Middle frontal gyrus (tissue), 1 donor: Measurements from ENCODE around the gene CDH23.

Experiments
- DNase-seq: peaks from one replicate; pipeline ENCODE4 v3.0.0-alpha.2; 2015; ENCODE audit warnings: low spot score; ENCODE audit errors: extremely low spot score

The CDH23 gene

DNA sequence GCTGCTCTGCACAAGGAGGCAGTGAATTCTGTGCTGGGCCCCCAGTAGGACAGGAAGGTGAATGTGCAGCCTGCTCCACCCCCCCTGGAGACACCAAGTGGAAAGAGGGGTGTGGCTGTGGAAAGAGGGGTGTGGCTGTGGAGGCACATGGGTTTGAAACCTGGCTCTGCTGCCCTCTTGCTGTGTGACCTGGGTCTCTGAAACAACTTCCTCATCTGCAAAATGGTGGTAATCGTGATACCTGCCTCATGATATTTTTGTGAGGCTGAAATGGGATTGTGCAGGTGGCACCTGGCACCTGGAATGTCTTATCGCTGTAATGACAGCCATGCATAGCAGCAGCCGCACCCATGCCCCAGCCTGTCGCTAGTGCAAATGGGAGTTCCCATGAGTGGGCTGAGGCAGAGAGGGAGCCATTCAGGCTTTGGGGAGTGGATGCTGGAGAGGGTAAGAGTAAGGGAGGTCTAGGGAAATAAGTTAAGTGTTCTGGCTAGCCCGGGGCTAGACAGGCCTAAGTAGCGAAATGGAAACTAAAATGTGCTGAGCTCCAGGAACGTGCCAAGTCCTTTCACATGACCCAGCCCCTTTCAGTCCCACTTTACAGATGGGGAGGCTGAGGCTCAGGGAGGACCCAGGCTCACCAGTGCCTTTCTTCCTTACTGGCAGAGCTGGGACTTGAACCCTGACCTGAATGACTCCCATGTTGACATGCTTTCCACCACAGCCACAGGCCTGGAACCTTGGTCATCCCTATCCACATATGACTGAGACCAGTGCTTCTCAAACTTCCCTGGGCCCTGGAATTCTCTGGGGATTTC, 287.8 kb downstream of the CDH23 start:
- DNase-seq, result no peak

DNA sequence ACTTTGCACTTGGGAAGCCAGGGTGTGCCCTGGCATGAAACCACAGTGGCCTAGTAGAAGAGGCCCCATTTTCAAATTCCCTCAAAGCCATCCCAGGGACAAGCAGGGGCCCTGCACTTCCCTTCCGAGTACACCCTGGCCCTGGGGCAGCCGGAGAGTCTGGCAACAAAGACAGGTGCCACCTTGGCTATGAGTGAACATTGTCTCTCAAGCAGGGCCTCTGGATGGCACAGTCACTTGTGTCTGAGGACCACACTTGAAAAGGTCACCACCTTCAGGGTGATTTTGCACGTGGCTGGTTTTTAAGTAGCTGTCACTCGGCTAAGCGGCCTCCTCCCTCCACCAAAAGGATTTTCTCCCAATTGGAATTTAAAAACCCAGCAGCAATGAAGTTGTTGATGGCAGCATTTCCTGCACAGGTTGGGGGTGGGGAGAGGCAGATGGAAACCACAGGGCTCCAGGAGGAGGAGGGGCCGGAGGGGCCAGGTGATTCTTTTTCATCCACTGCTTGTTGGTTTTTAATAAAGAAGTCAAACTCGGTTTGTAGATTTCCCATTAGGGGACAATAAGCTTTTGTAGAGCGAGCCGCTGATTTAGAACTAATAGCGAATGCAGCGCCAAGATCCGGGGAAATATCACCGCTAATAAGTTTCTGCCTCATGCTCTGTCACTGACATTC, 289.0 kb downstream of the CDH23 start:
- no peak for DNase-seq

DNA sequence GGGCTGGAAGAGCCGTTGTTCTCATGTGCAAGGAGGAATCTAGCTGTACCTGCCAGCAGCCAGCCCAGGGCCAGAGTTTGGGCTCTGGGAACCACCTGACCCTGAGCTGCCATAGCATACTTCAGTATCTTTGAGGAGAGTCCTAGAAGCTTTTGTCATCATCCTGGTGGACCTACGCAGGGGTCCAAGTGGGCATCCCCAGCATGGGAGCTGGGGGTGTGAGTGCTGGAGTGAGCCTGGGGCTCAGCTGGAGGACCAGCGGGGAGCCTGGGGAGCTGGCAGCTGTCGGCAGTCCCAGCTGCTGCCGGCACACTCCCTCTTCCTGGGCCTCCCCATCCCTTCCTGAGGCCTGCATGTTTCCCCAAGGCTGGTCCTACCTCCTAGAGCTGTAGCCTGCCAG, 290.4 kb downstream of the CDH23 start:
- DNase-seq, result no peak

DNA sequence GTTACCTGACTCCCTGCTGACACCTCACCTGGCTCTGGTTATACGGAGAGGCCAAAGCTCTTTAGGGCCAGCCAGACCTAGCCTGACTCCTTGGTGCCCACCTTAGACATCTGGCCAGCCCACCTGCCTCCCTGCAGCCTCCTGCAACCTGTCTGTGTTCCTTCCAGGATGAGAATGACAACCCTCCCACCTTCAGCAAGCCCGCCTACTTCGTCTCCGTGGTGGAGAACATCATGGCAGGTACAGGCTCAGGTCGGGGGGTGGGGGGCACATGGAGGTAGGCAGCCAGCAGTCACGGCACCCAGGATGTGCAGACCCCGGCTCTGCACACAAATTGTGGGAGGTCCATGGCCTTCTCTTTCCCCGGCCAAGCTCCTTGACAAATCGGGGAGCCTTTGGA, 290.8 kb downstream of the CDH23 start:
- DNase-seq, result no peak

DNA sequence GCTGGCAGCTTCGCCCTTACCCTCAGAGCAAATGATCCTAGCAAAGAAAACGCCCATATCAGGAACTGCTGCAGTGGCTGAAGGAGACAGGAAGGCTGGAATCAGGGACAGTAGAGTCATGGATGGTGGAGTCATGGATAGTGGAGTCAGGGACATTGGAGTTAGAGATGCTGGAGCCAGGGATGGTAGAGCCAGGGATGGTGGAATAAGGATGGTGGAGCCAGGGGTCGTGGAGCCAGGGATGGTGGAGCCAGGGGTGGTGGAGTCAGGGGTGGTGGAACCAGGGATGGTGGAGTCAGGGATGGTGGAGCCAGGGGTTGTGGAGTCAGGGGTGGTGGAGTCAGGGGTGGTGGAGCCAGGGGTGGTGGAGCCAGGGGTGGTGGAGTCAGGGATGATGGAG, 291.5 kb downstream of the CDH23 start:
- no peak for DNase-seq

DNA sequence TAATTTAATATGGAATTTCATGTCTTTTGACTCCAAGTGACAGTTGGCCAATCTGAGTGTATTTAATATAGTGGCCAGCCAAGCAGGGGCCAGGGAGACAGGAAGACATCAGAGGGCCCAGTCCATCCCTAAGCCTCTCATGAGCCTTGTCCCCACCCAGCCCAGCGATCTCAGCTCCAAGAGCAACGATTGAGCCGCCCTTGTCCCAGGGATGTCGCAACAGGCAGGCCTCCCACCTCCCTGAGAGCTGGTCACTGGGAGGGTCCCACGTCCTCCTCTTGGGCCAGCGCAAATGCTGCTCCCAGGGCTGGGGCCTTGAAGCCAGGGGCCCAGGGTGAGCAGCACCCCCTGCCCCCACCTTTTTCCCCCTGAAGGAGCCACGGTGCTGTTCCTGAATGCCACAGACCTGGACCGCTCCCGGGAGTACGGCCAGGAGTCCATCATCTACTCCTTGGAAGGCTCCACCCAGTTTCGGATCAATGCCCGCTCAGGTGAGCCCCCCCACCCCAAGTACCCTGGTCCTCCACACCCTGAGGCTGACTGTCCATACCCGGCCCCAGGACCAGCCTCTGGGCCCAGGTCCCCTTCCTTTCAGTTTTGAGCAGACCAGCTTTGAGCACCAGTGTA, 293.5 kb downstream of the CDH23 start:
- no peak for DNase-seq

DNA sequence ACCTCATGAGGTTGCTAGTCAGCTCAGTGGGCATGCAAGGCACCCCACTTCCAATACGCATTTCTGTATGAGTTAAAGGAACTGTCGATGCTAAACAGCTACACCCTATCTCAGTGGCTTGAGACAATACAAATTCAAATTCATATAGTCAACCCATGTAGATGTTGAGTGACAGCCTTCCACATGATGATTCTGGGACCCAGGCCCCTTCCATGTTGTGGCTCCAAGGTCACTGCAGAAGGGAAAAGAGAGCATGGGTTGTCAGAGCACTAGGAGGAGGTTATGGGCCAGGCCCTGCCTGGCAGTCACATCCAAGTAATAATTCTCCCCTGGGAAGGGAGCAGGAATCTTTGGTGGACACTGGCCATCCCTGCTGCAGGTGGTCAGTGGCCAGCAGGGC, 294.7 kb downstream of the CDH23 start:
- no peak for DNase-seq

DNA sequence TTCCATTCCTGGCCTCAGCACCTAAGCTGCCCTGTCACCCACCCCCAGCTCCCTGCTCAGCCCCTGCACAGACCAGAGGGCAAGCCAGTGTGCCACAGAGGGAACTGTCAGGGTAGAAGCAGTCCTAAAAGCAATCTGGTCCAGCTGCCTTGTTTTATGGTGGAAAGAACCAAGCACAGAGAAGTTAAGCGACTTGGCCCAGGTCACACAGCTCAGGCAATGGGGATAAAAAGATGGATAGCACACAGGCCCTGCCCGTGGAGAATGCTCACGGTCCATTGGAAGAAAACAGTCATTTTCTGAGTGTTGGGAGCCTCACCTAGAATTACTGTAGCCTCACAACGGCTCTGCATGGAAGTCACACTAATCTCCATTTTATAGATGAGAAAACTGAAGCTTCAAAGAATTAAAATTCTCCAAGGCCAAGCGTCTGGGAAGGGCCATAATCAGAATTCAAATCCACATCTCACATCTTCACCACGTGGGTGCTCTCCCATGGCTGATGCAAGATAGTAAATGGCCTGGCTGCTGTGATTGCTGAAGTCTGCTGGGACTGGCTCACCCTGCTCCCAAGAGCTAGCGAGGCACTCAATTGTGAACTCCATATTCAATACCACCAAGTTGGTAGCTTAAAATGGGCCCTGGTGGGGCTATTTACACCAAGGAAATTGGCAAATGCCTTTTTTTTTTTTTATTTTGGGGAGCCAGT, 296.0 kb downstream of the CDH23 start:
- DNase-seq, result no peak

DNA sequence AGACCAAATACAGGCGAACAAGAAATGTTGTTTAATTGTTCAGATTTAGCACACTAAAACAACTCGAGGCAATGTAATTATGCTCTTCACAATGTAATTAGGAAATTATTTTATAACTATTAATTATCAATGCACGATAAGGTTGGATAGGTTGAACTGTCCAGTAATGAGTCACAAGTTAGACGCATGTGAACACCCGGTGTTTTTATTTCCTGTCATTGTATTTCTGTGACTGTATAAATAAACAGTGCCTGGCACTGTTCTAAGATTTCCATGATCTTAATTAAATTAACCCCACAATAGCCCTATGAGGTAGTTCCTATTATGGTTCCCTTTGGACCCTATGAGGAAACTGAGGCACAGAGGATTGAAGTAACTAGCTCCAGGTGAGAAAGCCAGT, 296.7 kb downstream of the CDH23 start:
- DNase-seq, result no peak

DNA sequence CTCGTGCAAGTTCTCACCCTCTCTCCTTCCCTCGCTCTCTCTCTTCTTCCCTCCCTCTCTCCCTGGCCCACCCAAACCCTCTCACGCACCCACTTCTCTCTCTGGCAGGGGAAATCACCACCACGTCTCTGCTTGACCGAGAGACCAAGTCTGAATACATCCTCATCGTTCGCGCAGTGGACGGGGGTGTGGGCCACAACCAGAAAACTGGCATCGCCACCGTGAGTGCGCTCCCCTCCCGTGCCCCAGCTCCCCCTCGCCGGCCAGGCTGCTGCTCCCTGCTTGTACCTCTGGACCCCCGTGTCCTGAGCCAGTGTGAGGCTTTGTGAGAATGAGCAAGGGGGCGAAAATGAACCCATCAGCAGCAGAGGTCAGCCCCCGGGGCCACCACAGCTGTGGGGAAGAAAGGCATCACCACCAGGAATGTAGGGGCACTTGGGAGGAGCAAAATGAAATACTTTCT, 297.4 kb downstream of the CDH23 start:
- no peak for DNase-seq

DNA sequence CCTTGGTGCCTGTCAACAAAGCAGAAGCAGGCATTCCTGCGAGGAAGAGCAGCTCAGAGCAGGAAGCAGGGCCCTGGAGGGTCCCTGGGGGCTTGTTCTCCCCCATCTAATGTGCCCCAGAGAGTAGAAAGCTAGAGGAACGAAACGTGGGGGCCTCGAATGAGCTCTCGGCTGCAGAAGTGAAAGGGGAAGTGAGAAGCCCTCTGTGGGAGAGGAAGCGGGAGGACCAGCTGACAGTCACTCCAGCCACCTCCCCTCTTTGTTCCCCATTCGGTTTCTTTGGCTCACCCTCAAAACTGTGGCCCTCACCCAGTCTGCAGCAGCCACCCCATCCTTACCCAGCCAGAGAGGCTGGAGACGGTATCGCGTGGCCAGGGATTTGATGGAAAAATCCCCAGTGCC, 297.8 kb downstream of the CDH23 start:
- DNase-seq, result no peak

DNA sequence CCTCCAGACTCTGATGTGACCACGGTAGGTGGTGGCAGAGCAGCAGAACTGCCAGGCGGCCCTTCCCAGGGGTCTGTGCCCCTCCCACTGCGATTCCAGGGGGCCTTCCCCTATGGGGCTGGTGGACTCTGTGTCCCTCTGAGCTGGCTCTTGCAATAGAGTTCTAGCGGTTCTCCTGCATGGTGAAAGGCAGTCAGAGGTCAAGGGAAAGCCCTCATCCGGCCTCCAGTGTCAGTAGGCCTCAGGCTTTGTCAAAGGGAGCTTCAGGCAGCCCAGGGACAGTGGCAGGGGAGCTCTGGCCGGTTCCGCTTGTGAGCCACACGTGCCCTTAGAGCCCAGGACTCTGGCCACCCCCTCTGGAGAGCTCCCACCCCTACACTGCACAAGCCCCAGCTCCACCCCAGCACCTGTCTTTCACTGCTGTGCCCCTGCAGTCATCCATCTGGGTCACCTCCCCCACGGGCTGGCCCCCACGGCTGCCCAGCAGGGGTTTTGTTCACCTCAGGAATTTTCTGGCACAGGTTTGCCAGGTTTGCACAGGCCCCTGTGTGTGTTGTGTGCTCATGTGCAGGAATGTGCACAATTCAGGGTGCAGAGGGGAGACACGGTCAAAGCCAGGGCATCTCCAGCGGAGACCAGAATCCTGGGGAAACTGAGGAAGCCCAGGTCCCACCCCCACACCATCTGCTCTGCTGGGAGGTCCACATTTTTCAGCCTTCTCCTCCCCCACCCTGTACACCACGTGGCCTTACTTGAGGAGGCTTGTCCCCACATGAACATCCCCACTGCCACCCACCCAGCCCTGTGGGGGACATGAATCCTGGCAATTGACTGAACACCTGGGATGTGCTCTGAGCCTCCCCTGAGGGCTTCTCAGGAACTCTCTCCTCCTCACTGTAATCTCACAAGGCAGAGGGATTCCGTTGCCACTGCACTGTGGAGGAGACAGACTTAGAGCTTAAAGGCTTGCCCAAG, 299.1 kb downstream of the CDH23 start:
- no peak for DNase-seq

DNA sequence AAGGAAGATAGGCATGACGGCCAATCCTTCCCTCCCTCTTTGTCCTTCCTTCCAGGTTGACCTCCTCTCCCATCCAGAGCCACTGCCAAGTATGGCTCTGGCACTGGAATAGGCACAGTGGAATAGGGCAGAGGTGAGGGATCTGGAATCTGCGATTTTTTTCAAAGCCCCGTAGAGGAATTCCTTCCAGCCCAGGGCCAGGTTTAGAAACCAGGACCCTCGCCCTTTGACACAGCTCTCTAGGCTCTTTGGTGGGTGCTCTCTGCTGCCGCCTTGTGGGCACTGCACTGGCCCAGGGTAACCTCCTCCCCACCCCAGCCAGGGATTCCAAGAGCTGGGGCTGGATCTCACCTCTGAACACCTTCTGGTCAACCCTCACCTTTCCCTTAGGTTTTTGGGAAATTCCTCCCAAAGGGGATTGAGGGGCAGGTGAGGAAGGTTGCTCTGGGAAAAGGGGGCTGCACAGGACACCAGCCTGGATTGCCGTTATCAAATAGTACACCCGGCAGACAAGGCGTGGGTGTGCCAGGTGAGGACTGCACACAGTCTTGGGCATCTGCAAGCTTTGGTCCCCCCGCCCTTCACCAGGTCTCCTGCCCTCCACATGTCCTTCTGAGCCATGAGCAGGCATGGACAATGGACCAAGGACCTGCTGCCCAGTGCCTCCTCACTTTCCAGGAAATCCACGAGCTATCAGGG, 300.1 kb downstream of the CDH23 start:
- no peak for DNase-seq

DNA sequence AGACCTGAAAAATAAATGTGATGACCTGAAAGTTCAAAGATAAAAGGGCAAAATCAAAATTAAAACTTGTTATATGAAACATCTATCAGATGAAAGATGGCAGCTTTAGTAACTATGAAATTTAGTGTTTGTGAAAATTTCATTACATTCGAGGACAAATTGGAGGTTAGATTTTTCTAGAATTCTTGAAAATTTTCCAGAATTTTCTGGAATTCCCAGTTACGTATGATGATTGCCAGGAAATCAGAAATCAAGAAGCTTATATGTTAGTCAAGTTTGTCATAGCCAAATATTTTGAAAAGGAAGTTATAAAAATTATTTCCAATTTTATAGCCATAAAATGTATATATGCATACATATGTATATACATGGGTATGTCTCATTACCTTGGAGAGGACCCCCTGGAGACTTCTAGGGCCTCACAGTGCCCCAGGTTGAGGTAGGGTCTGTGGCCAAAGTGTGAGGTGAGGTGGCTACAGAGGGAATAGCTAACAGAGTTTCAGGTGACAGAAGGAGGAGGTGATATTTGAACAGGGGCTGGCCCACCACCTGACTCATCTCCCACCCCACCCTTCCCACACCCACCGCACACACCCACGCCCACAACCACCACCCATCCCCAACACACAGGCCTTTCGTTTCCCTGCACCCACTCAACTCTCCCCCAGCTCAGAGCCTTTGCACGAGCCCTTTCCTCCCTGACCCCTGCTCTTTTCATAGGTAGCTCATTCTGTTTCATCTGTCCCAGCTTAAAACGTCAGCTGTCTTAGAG, 301.4 kb downstream of the CDH23 start:
- no peak for DNase-seq

DNA sequence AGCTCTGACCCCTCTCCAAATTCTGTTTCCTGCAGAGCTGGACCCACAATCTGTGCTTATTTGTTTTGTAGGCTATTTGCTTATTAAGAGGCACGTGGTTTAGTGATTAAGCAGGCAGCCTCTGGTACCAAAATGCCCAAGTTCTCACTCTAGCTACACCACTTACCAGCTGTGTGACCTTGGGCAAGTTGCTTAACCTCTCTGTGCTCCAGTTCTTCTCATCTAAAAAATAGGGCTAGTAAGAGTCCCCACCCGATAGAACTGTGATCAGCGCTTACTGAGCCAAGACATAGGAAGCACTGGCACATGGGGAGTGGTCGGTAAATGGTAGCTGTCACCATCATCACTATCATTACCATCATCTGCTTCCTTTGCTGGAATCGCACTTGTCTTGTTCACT, 302.0 kb downstream of the CDH23 start:
- no peak for DNase-seq

DNA sequence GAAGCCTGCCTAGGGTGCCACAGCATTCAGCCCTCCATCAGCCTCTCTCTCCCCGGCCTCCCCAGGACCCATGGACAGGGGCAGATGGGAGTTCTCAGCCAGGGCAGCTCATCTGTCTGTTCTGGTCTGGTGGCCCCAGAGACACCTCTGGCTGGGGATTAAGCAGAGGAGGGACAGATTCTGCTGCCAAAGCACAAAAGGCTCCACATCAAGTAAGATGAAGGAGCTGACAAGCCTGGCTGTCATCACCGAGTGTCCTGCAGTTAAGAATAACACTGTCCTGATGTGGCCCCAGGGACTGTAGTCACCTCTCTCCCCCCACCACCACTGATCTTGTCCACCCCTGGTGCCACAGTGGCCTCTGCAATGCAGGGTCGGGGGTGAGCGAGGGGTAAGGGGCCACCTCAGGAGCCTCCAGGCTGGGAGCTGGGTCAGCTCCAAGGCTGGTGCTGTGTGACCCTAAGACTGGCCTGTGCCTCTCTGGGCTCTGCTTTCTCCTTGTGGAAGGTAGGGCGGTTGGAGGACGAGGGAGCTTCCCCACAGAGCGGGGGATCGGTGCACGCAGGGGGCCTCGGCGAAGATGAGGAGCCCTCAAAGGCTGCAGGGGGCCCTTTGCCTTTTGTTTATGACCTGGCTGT, 304.1 kb downstream of the CDH23 start:
- DNase-seq, result no peak

DNA sequence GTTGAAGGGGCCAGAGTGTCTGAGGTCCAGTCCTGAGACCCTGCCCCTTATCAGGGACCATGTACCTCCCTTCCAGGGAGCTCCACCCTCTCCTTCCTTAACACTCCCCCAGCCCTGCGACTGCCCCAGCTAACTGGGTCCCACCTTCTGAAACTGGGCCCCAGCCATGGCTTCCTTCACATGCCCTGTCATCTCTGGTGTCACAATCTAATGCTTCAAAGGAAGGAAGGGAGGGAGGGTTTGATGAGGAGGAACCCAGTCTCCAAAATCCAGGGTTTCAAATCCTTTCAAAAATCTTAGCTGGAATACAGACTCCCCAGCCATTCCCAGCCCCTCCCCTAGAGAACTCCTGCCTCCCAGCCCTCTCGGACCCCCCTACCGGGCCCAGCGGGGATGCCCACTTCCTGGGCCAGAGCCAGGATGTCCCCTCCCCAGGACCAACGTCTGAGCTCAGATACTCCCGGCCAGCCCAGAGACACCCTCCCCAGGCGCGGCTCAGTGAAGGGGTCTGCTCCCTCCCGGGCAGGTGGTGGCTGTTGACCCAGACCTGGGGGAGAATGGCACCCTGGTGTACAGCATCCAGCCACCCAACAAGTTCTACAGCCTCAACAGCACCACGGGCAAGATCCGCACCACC, 304.9 kb downstream of the CDH23 start:
- DNase-seq, result no peak

DNA sequence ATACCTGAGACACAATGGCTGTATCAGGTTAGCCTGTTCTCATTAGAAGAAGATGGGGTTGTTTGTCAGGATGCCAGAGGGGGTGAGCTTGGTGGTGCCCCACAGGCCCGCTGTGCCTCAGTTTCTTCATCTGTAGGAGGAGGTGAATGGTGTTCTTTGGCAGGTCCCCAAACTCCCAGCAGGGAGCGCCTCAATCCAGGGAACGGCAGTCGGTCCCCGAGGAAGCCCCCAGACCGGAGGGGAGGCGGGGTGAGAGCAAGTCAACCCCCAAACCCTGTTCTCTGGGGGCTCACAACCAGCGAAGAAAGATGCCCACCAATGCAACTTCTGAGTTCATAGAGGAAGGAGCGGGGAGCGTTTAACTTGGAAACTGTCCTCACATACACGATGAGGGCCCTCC, 306.9 kb downstream of the CDH23 start:
- no peak for DNase-seq
